ENCODE results near the gene LONRF2.

LONRF2 gene

GRCh38 chr2:100262555-100263320 is 59.6 kb downstream of the LONRF2 start:
- no peaks in the 10 kb centered on the region for H3K9me3 ChIP-seq (ENCODE audit: insufficient read depth, low read depth, low read length)
- no peaks in the 10 kb centered on the region; the same call in 1 of the 2 replicates for H3K4me1 ChIP-seq (ENCODE audit: insufficient read depth, low read length)
- no peaks in the 10 kb centered on the region for H3K27me3 ChIP-seq (ENCODE audit: insufficient read depth, low read length)
- no peak overlapping the region for H3K27ac ChIP-seq (ENCODE audit: low read depth, low read length)
- H3K36me3 ChIP-seq (ENCODE audit: insufficient read depth, low read length), result no peaks in the 10 kb centered on the region
- no peak overlapping the region for H3K9ac ChIP-seq (ENCODE audit: low read depth, low read length)
- H3K4me3 ChIP-seq (ENCODE audit: low read length), result peak overlapping the region; percentile 43
- 12% methylated on average over 13 of the region's 13 CpGs for WGBS

GRCh38 chr2:100262046-100262445 is 60.3 kb downstream of the LONRF2 start:
- 97% methylated on average over 4 of the region's 4 CpGs for WGBS
- Histone ChIP-seq H3K9ac (ENCODE audit: low read depth, low read length) (no peak overlapping the region), H3K27ac (ENCODE audit: low read depth, low read length) (no peak overlapping the region), H3K9me3 (ENCODE audit: insufficient read depth, low read depth, low read length) (no peaks in the 10 kb centered on the region), H3K4me3 (ENCODE audit: low read length) (no peak overlapping the region), H3K36me3 (ENCODE audit: insufficient read depth, low read length) (no peaks in the 10 kb centered on the region), H3K4me1 (ENCODE audit: insufficient read depth, low read length) (no peaks in the 10 kb centered on the region; the same call in 1 of the 2 replicates), H3K27me3 (ENCODE audit: insufficient read depth, low read length) (no peaks in the 10 kb centered on the region)

GRCh38 chr2:100260712-100261620 is 61.3 kb downstream of the LONRF2 start:
- 82% methylated on average over 15 of the region's 15 CpGs for WGBS
- Histone ChIP-seq H3K27ac (ENCODE audit: low read depth, low read length) (no peak overlapping the region), H3K4me3 (ENCODE audit: low read length) (no peak overlapping the region), H3K9me3 (ENCODE audit: insufficient read depth, low read depth, low read length) (no peaks in the 10 kb centered on the region), H3K4me1 (ENCODE audit: insufficient read depth, low read length) (no peaks in the 10 kb centered on the region; the same call in 1 of the 2 replicates), H3K27me3 (ENCODE audit: insufficient read depth, low read length) (no peaks in the 10 kb centered on the region), H3K9ac (ENCODE audit: low read depth, low read length) (no peak overlapping the region), H3K36me3 (ENCODE audit: insufficient read depth, low read length) (no peaks in the 10 kb centered on the region)

GRCh38 chr2:100259106-100259505 is 63.2 kb downstream of the LONRF2 start:
- no peak overlapping the region for H3K27ac ChIP-seq (ENCODE audit: low read depth, low read length)
- H3K4me1 ChIP-seq (ENCODE audit: insufficient read depth, low read length), result no peaks in the 10 kb centered on the region; the same call in 1 of the 2 replicates
- no peak overlapping the region for H3K9ac ChIP-seq (ENCODE audit: low read depth, low read length)
- H3K36me3 ChIP-seq (ENCODE audit: insufficient read depth, low read length), result no peaks in the 10 kb centered on the region
- no peaks in the 10 kb centered on the region for H3K27me3 ChIP-seq (ENCODE audit: insufficient read depth, low read length)
- 94% methylated on average over 8 of the region's 8 CpGs for WGBS
- no peak overlapping the region for H3K4me3 ChIP-seq (ENCODE audit: low read length)
- H3K9me3 ChIP-seq (ENCODE audit: insufficient read depth, low read depth, low read length), result no peaks in the 10 kb centered on the region

GRCh38 chr2:100257939-100258338 is 64.4 kb downstream of the LONRF2 start:
- H3K36me3 ChIP-seq (ENCODE audit: insufficient read depth, low read length), result no peaks in the 10 kb centered on the region
- no peak overlapping the region for H3K27ac ChIP-seq (ENCODE audit: low read depth, low read length)
- H3K27me3 ChIP-seq (ENCODE audit: insufficient read depth, low read length), result no peaks in the 10 kb centered on the region
- no peaks in the 10 kb centered on the region for H3K4me1 ChIP-seq (ENCODE audit: insufficient read depth, low read length)
- no peaks in the 10 kb centered on the region for H3K9me3 ChIP-seq (ENCODE audit: insufficient read depth, low read depth, low read length)
- WGBS, result 94% methylated on average over 9 of the region's 9 CpGs
- no peak overlapping the region for H3K9ac ChIP-seq (ENCODE audit: low read depth, low read length)
- H3K4me3 ChIP-seq (ENCODE audit: low read length), result no peak overlapping the region

GRCh38 chr2:100256849-100257248 is 65.5 kb downstream of the LONRF2 start:
- WGBS, result 94% methylated on average over 2 of the region's 2 CpGs
- H3K9ac ChIP-seq (ENCODE audit: low read depth, low read length), result no peak overlapping the region
- H3K36me3 ChIP-seq (ENCODE audit: insufficient read depth, low read length), result no peaks in the 10 kb centered on the region
- H3K9me3 ChIP-seq (ENCODE audit: insufficient read depth, low read depth, low read length), result no peaks in the 10 kb centered on the region
- H3K27me3 ChIP-seq (ENCODE audit: insufficient read depth, low read length), result no peaks in the 10 kb centered on the region
- H3K4me1 ChIP-seq (ENCODE audit: insufficient read depth, low read length), result no peaks in the 10 kb centered on the region
- H3K4me3 ChIP-seq (ENCODE audit: low read length), result no peak overlapping the region
- no peak overlapping the region for H3K27ac ChIP-seq (ENCODE audit: low read depth, low read length)

- Histone ChIP-seq H3K27ac (ENCODE audit: low read depth, low read length) (no peak overlapping the region), H3K4me1 (ENCODE audit: insufficient read depth, low read length) (no peaks in the 10 kb centered on the region), H3K4me3 (ENCODE audit: low read length) (no peak overlapping the region), H3K9ac (ENCODE audit: low read depth, low read length) (no peak overlapping the region), H3K9me3 (ENCODE audit: insufficient read depth, low read depth, low read length) (no peaks in the 10 kb centered on the region), H3K36me3 (ENCODE audit: insufficient read depth, low read length) (no peaks in the 10 kb centered on the region), H3K27me3 (ENCODE audit: insufficient read depth, low read length) (no peaks in the 10 kb centered on the region)
- WGBS, result 95% methylated on average over 11 of the region's 11 CpGs
Observed at GRCh38 chr2:100256416-100256815, 65.9 kb downstream of the LONRF2 start.

GRCh38 chr2:100254646-100255210 is 67.6 kb downstream of the LONRF2 start:
- Histone ChIP-seq H3K4me1 (ENCODE audit: insufficient read depth, low read length) (no peaks in the 10 kb centered on the region), H3K4me3 (ENCODE audit: low read length) (no peak overlapping the region), H3K27me3 (ENCODE audit: insufficient read depth, low read length) (no peaks in the 10 kb centered on the region), H3K27ac (ENCODE audit: low read depth, low read length) (no peak overlapping the region), H3K9ac (ENCODE audit: low read depth, low read length) (no peak overlapping the region), H3K36me3 (ENCODE audit: insufficient read depth, low read length) (no peaks in the 10 kb centered on the region), H3K9me3 (ENCODE audit: insufficient read depth, low read depth, low read length) (no peaks in the 10 kb centered on the region)
- WGBS, result 91% methylated on average over 16 of the region's 16 CpGs

GRCh38 chr2:100253786-100254185 is 68.5 kb downstream of the LONRF2 start:
- H3K4me1 ChIP-seq (ENCODE audit: insufficient read depth, low read length), result no peaks in the 10 kb centered on the region
- no peak overlapping the region for H3K9ac ChIP-seq (ENCODE audit: low read depth, low read length)
- no peaks in the 10 kb centered on the region for H3K27me3 ChIP-seq (ENCODE audit: insufficient read depth, low read length)
- no peaks in the 10 kb centered on the region for H3K36me3 ChIP-seq (ENCODE audit: insufficient read depth, low read length)
- H3K9me3 ChIP-seq (ENCODE audit: insufficient read depth, low read depth, low read length), result no peaks in the 10 kb centered on the region
- no peak overlapping the region for H3K27ac ChIP-seq (ENCODE audit: low read depth, low read length)
- H3K4me3 ChIP-seq (ENCODE audit: low read length), result no peak overlapping the region
- 97% methylated on average over 5 of the region's 5 CpGs for WGBS

- no peak overlapping the region for H3K4me3 ChIP-seq (ENCODE audit: low read length)
- 93% methylated on average over 16 of the region's 17 CpGs for WGBS
- no peaks in the 10 kb centered on the region for H3K27me3 ChIP-seq (ENCODE audit: insufficient read depth, low read length)
- no peak overlapping the region for H3K9ac ChIP-seq (ENCODE audit: low read depth, low read length)
- H3K4me1 ChIP-seq (ENCODE audit: insufficient read depth, low read length), result no peaks in the 10 kb centered on the region
- H3K27ac ChIP-seq (ENCODE audit: low read depth, low read length), result no peak overlapping the region
- H3K9me3 ChIP-seq (ENCODE audit: insufficient read depth, low read depth, low read length), result no peaks in the 10 kb centered on the region
- H3K36me3 ChIP-seq (ENCODE audit: insufficient read depth, low read length), result no peaks in the 10 kb centered on the region
Observed at GRCh38 chr2:100252811-100253698, 69.2 kb downstream of the LONRF2 start.
